HG03045 (cell line): ENCODE results near the gene SEMA3C.

Experiments
- ATAC-seq: cut with Tn5 transposase; IDR thresholded peaks from one replicate; pipeline ENCODE4 v1.9.1; 2021; ENCODE audit warnings: mild to moderate bottlenecking, moderate library complexity; ENCODE audit not compliant: unreplicated experiment

The SEMA3C gene

GRCh38 chr7:80752954-80753690 is 165.7 kb downstream of the SEMA3C start:
- no peak for ATAC-seq

- no peak for ATAC-seq
Measured at GRCh38 chr7:80749270-80749669, 169.6 kb downstream of the SEMA3C start.

- ATAC-seq = no peak
Measured at GRCh38 chr7:80748363-80749042, 170.3 kb downstream of the SEMA3C start.

GRCh38 chr7:80740778-80741545 is 177.9 kb downstream of the SEMA3C start:
- no peak for ATAC-seq

GRCh38 chr7:80736371-80737125 is 182.3 kb downstream of the SEMA3C start:
- ATAC-seq = no peak

GRCh38 chr7:80735330-80735729 is 183.5 kb downstream of the SEMA3C start:
- ATAC-seq = no peak

- ATAC-seq = no peak
Measured at GRCh38 chr7:80734011-80734410, 184.8 kb downstream of the SEMA3C start.

GRCh38 chr7:80733333-80733915 is 185.4 kb downstream of the SEMA3C start:
- ATAC-seq = no peak

GRCh38 chr7:80732630-80733029 is 186.2 kb downstream of the SEMA3C start:
- no peak for ATAC-seq

GRCh38 chr7:80731281-80731680 is 187.6 kb downstream of the SEMA3C start:
- ATAC-seq = no peak

- ATAC-seq = no peak
Measured at GRCh38 chr7:80729591-80730320, 189.1 kb downstream of the SEMA3C start.

GRCh38 chr7:80726666-80727065 is 192.2 kb downstream of the SEMA3C start:
- ATAC-seq = no peak

GRCh38 chr7:80725181-80725611 is 193.7 kb downstream of the SEMA3C start:
- ATAC-seq = no peak

- ATAC-seq = no peak
Measured at GRCh38 chr7:80724249-80724871, 194.5 kb downstream of the SEMA3C start.

- no peak for ATAC-seq
Measured at GRCh38 chr7:80722616-80723195, 196.1 kb downstream of the SEMA3C start.

GRCh38 chr7:80721883-80722615 is 196.8 kb downstream of the SEMA3C start:
- ATAC-seq = no peak

GRCh38 chr7:80720146-80720545 is 198.7 kb downstream of the SEMA3C start:
- no peak for ATAC-seq

GRCh38 chr7:80719261-80719660 is 199.6 kb downstream of the SEMA3C start:
- no peak for ATAC-seq
